Sigmoid colon (tissue), 7 donors: Measurements from ENCODE around the gene HDAC4. TPM values are rescaled to one million over a fixed set of nuclear protein-coding genes. Genes with fewer than 3 reads are reported as not detected.

Experiments
- DNase-seq: peaks from one replicate; pipeline ENCODE4 v3.0.0-alpha.2; 2019
- H3K27ac ChIP-seq, 4 donors: fragments of 200-600 bp; sonication (generic); one replicate each; pipeline ENCODE4 v1.5.1; 2016 to 2019; ENCODE audit warnings: mild to moderate bottlenecking in 1 of 4
- H3K27me3 ChIP-seq, 3 donors: fragments of 200-600 bp; sonication (generic); one replicate each; pipeline ENCODE4 v1.5.1; 2019; ENCODE audit warnings: mild to moderate bottlenecking in 1 of 3
- H3K36me3 ChIP-seq, 4 donors: fragments of 200-600 bp; sonication (generic); one replicate each; pipeline ENCODE4 v1.5.1; 2016 to 2019
- H3K4me1 ChIP-seq, 4 donors: fragments of 200-600 bp; sonication (generic); one replicate each; pipeline ENCODE4 v1.5.1; 2017 to 2019
- H3K4me3 ChIP-seq, 4 donors: fragments of 200-600 bp; sonication (generic); one replicate each; pipeline ENCODE4 v1.5.1; 2017 to 2019; ENCODE audit warnings: mild to moderate bottlenecking in 2 of 4, moderate library complexity in 1 of 4
- H3K9me3 ChIP-seq, 4 donors: fragments of 200-600 bp in 3 of 4; sonication (generic) in 3 of 4; one replicate each; pipeline versions ENCODE4 v1.5.1 to v1.6.1; 2013 to 2019
- EP300 ChIP-seq, 4 donors: sonication (generic); formaldehyde crosslinking; IDR thresholded peaks; one replicate each; pipeline ENCODE4 v1.6.1; 2017; ENCODE audit warnings: antibody characterized with exemption in 4 of 4
- POLR2A ChIP-seq, 2 donors: fragments of 450-650 bp; IDR thresholded peaks; one replicate each; pipeline ENCODE4 v1.6.1; 2016; ENCODE audit warnings: antibody characterized with exemption in 2 of 2, mild to moderate bottlenecking in 2 of 2, moderate library complexity in 2 of 2
- POLR2AphosphoS5 ChIP-seq, 4 donors: sonication (generic); formaldehyde crosslinking; IDR thresholded peaks; one replicate each; pipeline ENCODE4 v1.6.1; 2017; ENCODE audit warnings: antibody characterized with exemption in 4 of 4
- WGBS, 2 donors: extraction: QIAGEN DNeasy Blood & Tissue Kit; methylation state at CpG; one replicate each; pipeline ENCODE4 v1.1.7; 2013; 5-methylcytosine and 5-hydroxymethylcytosine counted together
- intact Hi-C: fragments of 100-400 bp; cut with DNase I; formaldehyde crosslinking; loops from one replicate; pipeline ENCODE4 v1.15.1; 2023
- polyA plus RNA-seq, 3 donors: library from polyadenylated mRNA; stranded (reverse); fragments of 200-250 nt; gene quantifications; one replicate each; pipeline ENCODE4 v1.2.3, GENCODE V29; 2013
- total RNA-seq, 4 donors: library from RNA; depleted of rRNA; stranded (reverse); fragments of >200 nt; gene quantifications; one replicate each; pipeline ENCODE4 v1.1.0, GENCODE V29; 2016
- TF ChIP-seq, protein P1 (sequence below), 4 experiments: fragments of 450-650 bp in 3 of 4; fragments of 200-600 bp in 1 of 4; IDR thresholded peaks; one replicate each; pipeline ENCODE4 v1.5.1; 2016 to 2019; ENCODE audit warnings: antibody characterized with exemption in 4 of 4, mild to moderate bottlenecking in 3 of 4, moderate library complexity in 2 of 4
- donor health status: healthy with polysubstance abuse.
- donor health status: Bipolar disorder and iron deficiency.
- donor health status: healthy.

HDAC4 gene
- total and polyA plus RNA-seq, 7 donors, result 1.8 to 196 (median 77.0) TPM

DNA sequence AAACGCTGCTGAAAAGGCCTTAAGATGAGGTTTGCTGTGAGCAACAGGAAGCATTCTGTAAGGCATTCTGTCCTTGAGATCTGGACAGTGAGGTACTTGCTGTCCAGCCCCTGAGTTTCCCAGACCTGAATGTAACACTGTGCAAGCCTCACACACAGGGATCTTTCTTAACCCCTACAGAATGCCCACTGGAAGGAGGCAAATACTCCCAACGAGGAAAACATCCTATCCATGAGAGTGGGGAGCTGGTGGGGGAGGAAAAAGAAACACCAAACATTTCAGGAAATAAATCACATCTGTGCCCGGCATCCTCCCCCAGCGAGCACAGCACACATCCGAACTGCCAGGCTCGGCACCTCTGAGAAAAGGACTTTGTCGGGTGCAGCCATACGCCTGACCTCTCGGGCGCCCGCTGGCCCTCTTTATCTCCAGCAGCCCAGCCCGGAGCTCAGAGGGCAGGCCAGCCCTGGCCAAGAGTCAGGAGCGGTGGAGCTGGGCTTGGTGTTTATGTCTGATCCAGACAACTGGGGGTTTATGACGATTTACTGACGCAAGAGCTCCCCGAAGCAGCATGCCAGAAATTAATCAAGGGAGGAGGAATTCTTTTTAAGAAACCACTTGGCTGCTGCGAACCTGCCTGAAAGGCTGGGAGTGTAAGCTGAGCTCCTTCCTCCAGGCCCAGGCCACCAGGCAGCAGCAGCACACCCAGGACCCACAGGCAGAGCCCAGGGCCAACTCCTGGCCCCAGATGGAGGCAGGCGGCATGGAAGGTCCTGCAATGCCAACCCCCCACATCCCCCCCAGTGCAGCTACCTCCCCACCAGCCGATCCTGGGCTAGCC, 72.2 kb downstream of the HDAC4 start:
- Histone ChIP-seq H3K27ac (peak overlapping the region; percentile 92 to 97 (median 96)), H3K36me3 (no peaks in the 10 kb centered on the region), H3K4me3 (peak overlapping the region in 3 of 4 donors; percentile 7 to 22 (median 12)), H3K27me3 (no peaks in the 10 kb centered on the region), H3K4me1 (peaks cover 0 to 98% (median 77%) of the 10 kb centered on the region in 4 donors), H3K9me3 (no peaks in the 10 kb centered on the region)
- intact Hi-C loops, result loop anchor here (1.0 to 10.0 kb wide), 4 partner anchors 18 to 1464 kb away; partner anchors contain the start of gene HDAC4
- WGBS, 2 donors, result 74 to 77% methylated on average over 19 of the region's 19 CpGs
- TF ChIP-seq, protein P1, sequence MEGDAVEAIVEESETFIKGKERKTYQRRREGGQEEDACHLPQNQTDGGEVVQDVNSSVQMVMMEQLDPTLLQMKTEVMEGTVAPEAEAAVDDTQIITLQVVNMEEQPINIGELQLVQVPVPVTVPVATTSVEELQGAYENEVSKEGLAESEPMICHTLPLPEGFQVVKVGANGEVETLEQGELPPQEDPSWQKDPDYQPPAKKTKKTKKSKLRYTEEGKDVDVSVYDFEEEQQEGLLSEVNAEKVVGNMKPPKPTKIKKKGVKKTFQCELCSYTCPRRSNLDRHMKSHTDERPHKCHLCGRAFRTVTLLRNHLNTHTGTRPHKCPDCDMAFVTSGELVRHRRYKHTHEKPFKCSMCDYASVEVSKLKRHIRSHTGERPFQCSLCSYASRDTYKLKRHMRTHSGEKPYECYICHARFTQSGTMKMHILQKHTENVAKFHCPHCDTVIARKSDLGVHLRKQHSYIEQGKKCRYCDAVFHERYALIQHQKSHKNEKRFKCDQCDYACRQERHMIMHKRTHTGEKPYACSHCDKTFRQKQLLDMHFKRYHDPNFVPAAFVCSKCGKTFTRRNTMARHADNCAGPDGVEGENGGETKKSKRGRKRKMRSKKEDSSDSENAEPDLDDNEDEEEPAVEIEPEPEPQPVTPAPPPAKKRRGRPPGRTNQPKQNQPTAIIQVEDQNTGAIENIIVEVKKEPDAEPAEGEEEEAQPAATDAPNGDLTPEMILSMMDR (IDR thresholded peaks at IDR 0.05), result no peak
- TF ChIP-seq POLR2A (IDR thresholded peaks at IDR 0.05) (peak; percentile 55 to 76), POLR2AphosphoS5 (IDR thresholded peaks at IDR 0.05) (peak; percentile 88 to 93 (median 90)), EP300 (IDR thresholded peaks at IDR 0.05) (peak; percentile 93 to 99 (median 98))
- DNase-seq, result peak; percentile 97

GRCh38 chr2:239327536-239328350, 73.1 kb downstream of the HDAC4 start:
- TF ChIP-seq POLR2AphosphoS5 (IDR thresholded peaks at IDR 0.05) (peak in 1 of 4 donors; percentile 15), POLR2A (IDR thresholded peaks at IDR 0.05) (no peak)
- TF ChIP-seq, protein P1 (IDR thresholded peaks at IDR 0.05), result no peak
- Histone ChIP-seq H3K27me3 (no peaks in the 10 kb centered on the region), H3K36me3 (no peaks in the 10 kb centered on the region), H3K4me3 (peak overlapping the region in 1 of 4 donors; percentile 18), H3K9me3 (no peaks in the 10 kb centered on the region), H3K4me1 (peaks cover 0 to 100% (median 84%) of the 10 kb centered on the region in 4 donors), H3K27ac (peak overlapping the region; percentile 92 to 97 (median 96))
- WGBS, 2 donors, result 67 to 82% methylated on average over 13 of the region's 13 CpGs
- intact Hi-C loops, result loop anchor here (1.0 to 10.0 kb wide), 3 partner anchors 17 to 1463 kb away; no protein-coding TSS in a partner anchor
- no peak for DNase-seq

- Histone ChIP-seq H3K27ac (peak overlapping the region; percentile 92 to 97 (median 96)), H3K36me3 (no peaks in the 10 kb centered on the region), H3K9me3 (no peaks in the 10 kb centered on the region), H3K4me3 (no peak overlapping the region), H3K27me3 (no peaks in the 10 kb centered on the region), H3K4me1 (peaks cover 0 to 100% (median 91%) of the 10 kb centered on the region in 4 donors)
- no peak for TF ChIP-seq EP300 (IDR thresholded peaks at IDR 0.05)
- no peak for TF ChIP-seq POLR2A (IDR thresholded peaks at IDR 0.05)
- TF ChIP-seq, protein P1 (IDR thresholded peaks at IDR 0.05), result no peak
- no peak for TF ChIP-seq POLR2AphosphoS5 (IDR thresholded peaks at IDR 0.05)
- 22 to 50% methylated on average over 16 of the region's 16 CpGs for WGBS, 2 donors
- peak; percentile 68 for DNase-seq
- intact Hi-C loops, result loop anchor here (10.0 kb wide), 1 partner anchor 1462 kb away; no protein-coding TSS in a partner anchor
Measured at GRCh38 chr2:239326831-239327535, 73.8 kb downstream of the HDAC4 start.

DNA sequence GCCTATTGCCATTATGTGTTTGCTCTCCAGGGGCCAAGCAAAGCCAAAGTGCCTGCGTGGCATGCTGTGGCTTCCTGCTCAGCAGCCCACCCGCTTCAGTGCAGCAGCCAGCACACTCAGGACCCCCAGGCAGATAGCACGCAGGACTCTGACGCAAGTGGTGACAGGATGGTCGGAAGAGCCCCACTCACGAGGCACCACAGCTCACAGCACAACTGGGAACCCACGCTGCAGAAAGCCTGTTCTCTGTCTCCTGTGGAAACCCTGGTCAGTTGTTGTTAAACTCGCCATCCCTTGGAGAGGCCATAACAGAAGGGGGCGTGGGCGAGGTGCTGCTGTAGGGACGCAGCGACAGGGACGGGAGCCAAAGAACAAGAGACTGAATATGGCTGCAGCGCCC, 76.4 kb downstream of the HDAC4 start:
- Histone ChIP-seq H3K36me3 (no peaks in the 10 kb centered on the region), H3K4me1 (peaks cover 0 to 93% (median 76%) of the 10 kb centered on the region in 4 donors), H3K27me3 (no peaks in the 10 kb centered on the region), H3K9me3 (no peaks in the 10 kb centered on the region), H3K27ac (peak overlapping the region; percentile 92 to 97 (median 96)), H3K4me3 (no peak overlapping the region)
- DNase-seq, result no peak
- no peak for TF ChIP-seq POLR2AphosphoS5 (IDR thresholded peaks at IDR 0.05)
- TF ChIP-seq POLR2A (IDR thresholded peaks at IDR 0.05), result no peak
- no peak for TF ChIP-seq EP300 (IDR thresholded peaks at IDR 0.05)
- TF ChIP-seq, protein P1 (IDR thresholded peaks at IDR 0.05), result no peak
- 88 to 93% methylated on average over 14 of the region's 14 CpGs for WGBS, 2 donors
- intact Hi-C loops, result loop anchor here (10.0 kb wide), 1 partner anchor 1460 kb away; no protein-coding TSS in a partner anchor
